Suprapubic skin (tissue), 4 donors: ENCODE results near the gene LPP.

Source experiments
- CTCF ChIP-seq, 2 donors: fragments of 200-600 bp in 1 of 2; fragments of 450-650 bp in 1 of 2; sonication (generic) in 1 of 2; IDR thresholded peaks; one replicate each; pipeline ENCODE4 v1.5.1; 2016 to 2019; ENCODE audit warnings: antibody characterized with exemption in 2 of 2, mild to moderate bottlenecking in 1 of 2, moderate library complexity in 1 of 2
- EP300 ChIP-seq: sonication (generic); formaldehyde crosslinking; IDR thresholded peaks from one replicate; pipeline ENCODE4 v1.6.1; 2017; ENCODE audit warnings: antibody characterized with exemption
- POLR2A ChIP-seq, 2 donors: fragments of 450-650 bp; IDR thresholded peaks; one replicate each; pipeline ENCODE4 v1.6.1; 2017; ENCODE audit warnings: antibody characterized with exemption in 2 of 2, mild to moderate bottlenecking in 2 of 2, moderate library complexity in 2 of 2
- POLR2AphosphoS5 ChIP-seq, 3 donors: sonication (generic); formaldehyde crosslinking; IDR thresholded peaks; one replicate each; pipeline ENCODE4 v1.6.1; 2017; ENCODE audit warnings: antibody characterized with exemption in 3 of 3

GRCh38 chr3:188262488-188262887, 108.5 kb downstream of the LPP start:
- TF ChIP-seq CTCF (IDR thresholded peaks at IDR 0.05) (no peak), POLR2AphosphoS5 (IDR thresholded peaks at IDR 0.05) (no peak), POLR2A (IDR thresholded peaks at IDR 0.05) (no peak), EP300 (no peak)
